Stimulated activated CD8-positive, alpha-beta memory T cell treated with anti-CD3 and anti-CD28 coated beads, Interleukin-12 subunit alpha, Interleukin-12 subunit beta, amount 100 ng/mL, for 1 hour (primary cell): Measurements from ENCODE around the gene CAPN3.

Experiments used
- DNase-seq: peaks from one replicate; pipeline ENCODE4 v3.0.0-alpha.2; 2020; ENCODE audit warnings: low read depth

CAPN3 gene

DNA sequence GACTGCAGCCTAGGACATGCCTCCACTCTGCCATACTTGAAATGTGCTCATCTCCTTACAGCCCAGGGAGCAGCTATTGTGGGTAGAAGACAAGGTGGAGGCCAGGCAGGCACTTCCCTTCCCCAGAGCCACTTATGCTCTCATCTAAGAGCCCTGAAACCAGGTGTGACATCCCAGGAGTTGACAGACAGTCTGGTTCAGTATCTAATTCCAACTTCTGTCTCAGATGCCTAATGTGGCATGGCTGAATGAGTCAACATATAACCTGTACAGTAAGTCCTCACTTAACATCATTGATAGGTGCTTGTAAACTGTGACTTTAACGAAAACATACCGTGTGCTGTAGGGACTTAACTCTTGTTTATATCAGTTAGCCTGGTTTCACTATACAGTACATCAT is 1.2 kb upstream of the CAPN3 start:
- no peak for DNase-seq

- DNase-seq, result no peak
These were observed 684 bp downstream of the CAPN3 start for GRCh38 chr15:42359985-42360384.

GRCh38 chr15:42360535-42361112 is 1.3 kb downstream of the CAPN3 start:
- DNase-seq, result no peak

DNA sequence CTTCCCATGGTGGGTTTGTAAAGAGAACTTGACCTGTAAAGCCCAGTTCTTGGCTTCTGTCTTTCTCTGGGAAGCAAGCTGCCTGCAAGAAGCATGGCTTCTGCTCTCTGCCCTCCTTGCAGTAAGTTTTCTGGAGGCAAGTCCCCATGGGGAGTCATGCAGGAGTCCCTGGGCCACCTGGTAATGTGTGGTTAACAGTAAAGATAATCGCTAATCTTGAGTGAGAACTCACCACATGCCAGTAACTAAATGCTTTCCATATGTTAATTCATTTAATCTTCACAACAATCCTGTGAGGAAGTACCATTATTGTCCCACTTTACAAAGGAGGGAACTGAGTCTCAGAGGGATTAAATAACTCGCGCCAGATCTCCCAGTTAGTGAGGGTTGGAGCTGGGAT is 4.2 kb downstream of the CAPN3 start:
- no peak for DNase-seq

GRCh38 chr15:42363942-42364341 is 4.6 kb downstream of the CAPN3 start:
- no peak for DNase-seq

DNA sequence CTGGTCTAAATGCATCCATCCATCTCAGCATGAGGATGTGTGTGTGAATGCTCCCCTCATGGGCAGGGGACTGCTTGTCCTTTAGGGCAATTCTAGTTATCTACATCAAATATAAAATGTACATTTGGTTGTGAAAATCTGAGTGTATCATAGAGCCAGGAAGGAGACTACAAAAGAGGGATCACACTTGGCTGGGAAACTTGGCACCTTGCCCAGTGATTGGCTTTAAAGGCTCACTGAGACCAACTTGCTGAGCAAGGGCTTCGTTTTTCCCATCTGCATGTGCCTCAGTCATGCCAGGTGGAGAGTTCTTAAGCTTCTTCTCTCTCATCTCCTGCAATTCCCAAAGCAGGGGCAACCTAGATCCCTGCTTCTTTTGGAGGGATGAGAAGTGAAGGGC is 5.2 kb downstream of the CAPN3 start:
- no peak for DNase-seq

- DNase-seq, result no peak
These were observed 6.7 kb downstream of the CAPN3 start for GRCh38 chr15:42365921-42366550.

- no peak for DNase-seq
These were observed 7.7 kb downstream of the CAPN3 start for GRCh38 chr15:42367041-42367440.

GRCh38 chr15:42368096-42368495 is 8.8 kb downstream of the CAPN3 start:
- DNase-seq, result no peak

DNA sequence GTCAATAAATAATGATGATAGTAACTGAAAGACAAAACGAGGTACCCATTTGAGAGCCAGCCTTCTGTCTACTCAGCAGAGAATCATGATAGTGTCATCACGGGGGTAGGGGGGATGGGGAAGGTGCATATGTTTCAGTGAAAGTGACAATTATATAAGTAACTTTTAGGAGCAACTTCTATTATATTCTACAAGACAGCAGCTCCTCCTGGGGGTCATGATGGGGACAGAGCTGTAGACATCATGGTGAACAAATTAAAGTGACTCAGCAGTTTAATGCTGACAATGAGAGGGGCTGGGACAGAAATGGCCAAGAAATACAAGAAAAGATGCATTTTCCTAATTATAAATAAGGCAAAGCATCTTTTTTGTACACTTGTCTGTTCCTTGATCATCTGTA is 11.8 kb downstream of the CAPN3 start:
- no peak for DNase-seq

- no peak for DNase-seq
These were observed 14.0 kb downstream of the CAPN3 start for GRCh38 chr15:42373274-42373673.

DNA sequence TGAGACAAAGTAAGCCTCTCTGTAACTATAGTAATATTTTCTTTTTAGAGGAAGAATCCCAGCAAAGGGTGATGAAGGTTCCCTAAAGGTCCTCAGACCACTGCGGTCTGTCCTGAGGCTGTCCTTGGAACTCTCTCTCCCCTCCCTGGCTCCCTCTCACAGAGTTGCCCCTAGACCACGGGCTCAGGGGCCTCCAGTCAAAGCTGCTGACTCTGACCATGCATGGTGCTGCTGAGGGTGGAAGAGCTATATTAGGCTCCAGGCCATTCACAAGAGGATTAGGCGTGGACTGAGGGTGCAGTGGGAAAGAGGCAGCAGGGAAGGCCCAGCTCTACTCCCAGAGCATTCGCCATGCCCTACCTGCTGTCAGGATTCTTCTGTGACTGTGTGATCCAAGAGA is 14.6 kb downstream of the CAPN3 start:
- no peak for DNase-seq

DNA sequence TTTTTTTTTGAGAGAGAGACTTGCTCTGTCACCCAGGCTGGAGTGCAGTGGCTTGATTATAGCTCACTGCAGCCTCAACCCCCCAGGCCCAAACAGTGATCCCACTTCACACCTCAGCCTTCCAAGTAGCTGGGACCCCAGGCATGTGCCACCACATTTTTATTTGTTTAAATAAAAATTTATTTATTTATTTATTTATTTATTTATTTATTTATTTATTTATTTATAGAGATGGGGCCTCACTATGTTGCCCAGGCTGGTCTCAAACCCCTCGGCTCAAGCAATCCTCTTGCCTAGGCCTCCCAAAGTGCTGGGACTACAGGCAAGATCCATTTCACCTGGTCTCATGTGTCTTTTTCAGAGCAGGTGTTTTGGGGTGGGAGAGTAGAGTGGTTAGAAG is 15.5 kb downstream of the CAPN3 start:
- no peak for DNase-seq

DNA sequence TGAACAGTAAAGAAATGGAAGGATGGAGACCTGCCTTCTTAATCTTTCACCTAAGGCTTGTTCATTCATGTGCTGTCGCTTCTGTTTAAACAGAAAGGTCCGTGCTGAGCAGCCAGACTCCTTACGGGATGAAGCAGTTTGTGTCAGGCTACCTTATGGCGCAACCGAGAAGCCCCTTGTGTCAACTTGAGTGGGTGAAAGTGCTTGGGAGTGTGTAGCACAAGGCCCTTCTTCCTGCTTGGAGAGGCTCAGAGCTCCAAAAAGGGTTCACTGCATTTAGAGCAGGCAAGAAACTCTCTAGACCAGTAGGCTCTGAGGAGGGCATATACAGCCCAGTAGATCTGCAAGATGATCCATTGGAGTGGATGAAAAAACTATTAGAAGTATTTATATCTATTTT is 16.0 kb downstream of the CAPN3 start:
- DNase-seq, result no peak

DNA sequence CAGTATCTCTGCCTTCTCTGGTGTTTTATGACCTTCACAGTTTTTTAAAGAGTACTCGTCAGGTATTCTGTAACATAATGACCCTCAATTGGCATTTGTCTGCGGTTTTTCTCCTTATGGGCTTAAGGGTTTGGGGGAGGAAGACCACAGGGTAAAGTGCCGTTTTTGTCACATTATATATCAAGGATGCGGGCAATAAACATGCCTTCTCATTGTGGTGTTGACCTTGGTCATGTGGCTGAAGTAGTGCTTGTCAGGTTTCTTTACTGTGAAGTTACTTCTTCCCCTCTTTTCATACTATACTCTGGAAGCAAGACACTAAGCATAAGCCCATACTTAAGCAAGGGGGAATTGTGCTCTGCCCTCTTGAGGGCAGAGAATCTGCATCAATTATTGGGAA is 16.6 kb downstream of the CAPN3 start:
- DNase-seq, result no peak

DNA sequence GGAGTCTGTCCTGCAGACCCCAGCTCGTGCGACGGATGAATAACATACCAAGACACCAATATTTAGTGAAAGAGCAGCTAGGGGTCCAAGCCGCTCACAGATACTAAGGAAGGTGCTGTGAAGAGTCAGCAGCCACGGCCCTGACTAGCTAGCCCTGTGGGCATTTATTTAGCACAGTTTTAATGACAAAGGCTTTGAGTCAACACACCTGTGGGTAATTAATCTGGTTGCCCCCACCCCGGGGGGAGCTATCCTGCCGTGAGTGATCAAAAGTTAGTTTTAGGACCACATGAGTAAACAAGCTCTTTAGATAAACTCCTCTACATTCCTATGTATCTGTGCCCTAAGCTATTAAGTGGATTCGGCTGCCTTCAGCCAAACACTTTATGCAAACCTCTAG is 18.7 kb downstream of the CAPN3 start:
- no peak for DNase-seq

DNA sequence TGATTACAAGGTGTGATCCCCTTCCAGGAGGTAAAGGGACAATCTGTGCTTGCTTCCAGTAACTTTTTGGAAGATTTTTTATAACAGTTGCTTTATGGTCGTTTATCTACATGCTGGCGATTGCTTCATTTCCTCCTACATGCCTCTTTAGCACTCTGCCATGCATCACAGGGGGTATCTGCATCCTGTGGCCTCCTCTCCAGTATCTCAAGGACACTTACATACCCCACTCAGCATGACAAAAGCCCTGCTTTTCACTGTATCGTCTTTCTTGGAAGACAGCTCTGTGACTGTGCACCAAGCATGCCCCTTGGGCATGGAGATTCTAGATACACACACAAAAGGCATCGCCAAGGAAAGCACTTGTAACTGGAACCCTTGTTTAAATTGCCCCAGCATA is 25.3 kb downstream of the CAPN3 start:
- no peak for DNase-seq

GRCh38 chr15:42385206-42385979 is 26.1 kb downstream of the CAPN3 start:
- DNase-seq, result no peak

DNA sequence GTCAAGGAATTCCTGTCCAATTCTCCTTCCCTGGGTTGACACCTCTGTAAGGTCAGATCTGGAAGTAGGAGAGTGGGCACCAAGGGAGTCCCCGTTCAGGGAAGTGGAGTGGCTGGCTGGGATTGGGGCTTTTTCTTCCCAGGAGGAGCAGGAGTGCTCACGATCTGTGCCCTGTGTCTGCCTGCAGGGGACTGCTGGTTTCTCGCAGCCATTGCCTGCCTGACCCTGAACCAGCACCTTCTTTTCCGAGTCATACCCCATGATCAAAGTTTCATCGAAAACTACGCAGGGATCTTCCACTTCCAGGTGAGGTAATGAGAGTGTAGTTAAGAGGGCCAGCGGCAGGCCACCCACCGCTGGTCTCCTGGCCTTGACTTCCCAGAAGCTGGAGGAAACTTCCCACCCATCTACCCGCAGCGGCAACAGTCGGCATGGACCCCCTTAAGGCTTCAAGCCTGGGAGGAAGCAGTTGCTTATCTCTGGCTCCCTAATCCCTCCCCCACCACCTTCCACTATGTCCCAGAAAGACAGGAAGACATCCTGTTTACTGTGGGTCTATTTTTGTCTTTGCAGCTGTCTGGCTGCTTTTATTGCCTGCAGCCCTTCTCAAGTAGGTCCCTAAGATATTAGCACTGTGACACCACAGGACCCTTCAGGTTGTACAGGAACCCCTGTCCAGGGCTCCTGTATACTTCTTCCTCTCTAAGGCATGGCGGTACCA is 26.8 kb downstream of the CAPN3 start:
- DNase-seq, result no peak

DNA sequence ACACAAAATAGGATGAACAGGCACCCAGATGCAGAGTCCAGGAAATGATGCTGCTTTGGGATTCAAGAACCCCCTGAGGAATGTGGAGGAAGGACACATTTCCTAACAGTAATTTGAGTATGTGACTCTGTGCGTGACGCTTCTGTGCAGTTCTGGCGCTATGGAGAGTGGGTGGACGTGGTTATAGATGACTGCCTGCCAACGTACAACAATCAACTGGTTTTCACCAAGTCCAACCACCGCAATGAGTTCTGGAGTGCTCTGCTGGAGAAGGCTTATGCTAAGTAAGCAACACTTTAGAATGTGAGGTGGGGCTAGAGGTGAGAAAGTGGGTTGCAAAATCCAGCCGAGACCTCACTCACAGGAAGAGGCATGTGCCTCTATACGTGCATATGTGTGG is 28.3 kb downstream of the CAPN3 start:
- no peak for DNase-seq

GRCh38 chr15:42392309-42393024 is 33.2 kb downstream of the CAPN3 start:
- no peak for DNase-seq

- no peak for DNase-seq
These were observed 34.8 kb downstream of the CAPN3 start for GRCh38 chr15:42394106-42394505.
